Activated T-cell treated with anti-CD3 and anti-CD28 coated beads, Interleukin-2, amount 50 U/mL, for 48 hours (primary cell): ENCODE measurements around the gene AKR7A2.
A peak's percentile ranks its signal among the peaks of the same experiment; 100 is the strongest.
"Not testable (repeated sequence)": the region's sequence is repeated elsewhere in the genome, so short reads cannot be mapped to it uniquely, and the experiment has no call there.

Source experiments
- DNase-seq, 2 experiments: peaks; one replicate each; pipeline ENCODE4 v3.0.0-alpha.2; 2020

AKR7A2 gene

DNA sequence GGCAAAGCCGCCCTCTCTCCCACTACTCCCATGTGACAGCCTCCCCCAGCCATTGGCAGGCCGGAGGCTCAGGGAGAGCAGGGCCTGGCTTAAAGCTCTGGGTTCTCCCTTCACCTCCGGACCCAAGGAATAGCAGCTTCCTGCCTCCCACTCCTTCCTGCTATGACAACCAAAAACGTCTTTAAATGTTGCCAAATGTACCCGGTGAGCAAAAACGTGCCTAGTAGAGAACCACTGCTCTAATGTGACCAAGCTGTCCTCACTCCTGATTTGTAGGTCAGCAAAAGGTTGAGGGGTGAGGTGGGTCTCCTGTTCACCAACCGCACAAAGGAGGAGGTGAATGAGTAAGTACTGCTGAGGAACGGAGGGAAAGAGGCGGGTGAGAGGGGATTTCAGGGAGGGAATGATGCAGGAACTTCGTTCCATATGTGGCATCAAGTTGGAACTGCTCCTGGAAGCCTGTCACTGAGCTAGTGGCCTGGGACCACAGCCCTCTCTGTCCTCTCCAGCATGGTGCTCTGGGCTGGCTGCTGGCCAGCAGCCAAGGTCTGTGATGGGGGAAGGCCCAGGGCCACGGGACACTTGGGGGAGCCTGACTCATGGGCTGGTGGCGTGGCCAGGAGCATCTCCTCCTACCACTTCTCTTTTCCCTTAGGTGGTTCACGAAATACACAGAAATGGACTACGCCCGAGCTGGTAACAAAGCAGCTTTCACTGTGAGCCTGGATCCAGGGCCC lies 54.6 kb downstream of the AKR7A2 start:
- peak; percentile 48 to 59 for DNase-seq

DNA sequence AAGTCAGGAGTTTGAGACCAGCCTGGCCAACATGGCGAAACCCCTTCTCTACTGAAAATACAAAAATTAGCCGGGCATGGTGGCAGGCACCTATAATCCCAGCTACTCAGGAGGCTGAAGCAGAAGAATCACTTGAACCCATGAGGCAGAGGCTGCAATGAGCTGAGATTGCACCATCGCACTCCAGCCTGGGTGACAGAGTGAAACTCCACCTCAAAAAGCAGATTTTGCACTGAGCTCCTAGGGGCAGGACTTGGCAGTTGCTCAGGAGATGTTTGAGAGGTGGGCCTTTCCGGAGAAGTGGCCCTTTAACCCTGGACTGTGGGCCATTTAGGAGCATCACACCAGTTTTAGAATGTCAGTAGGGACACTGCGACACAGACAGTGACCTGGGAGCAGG lies 55.6 kb downstream of the AKR7A2 start:
- DNase-seq: not testable (repeated sequence)

DNA sequence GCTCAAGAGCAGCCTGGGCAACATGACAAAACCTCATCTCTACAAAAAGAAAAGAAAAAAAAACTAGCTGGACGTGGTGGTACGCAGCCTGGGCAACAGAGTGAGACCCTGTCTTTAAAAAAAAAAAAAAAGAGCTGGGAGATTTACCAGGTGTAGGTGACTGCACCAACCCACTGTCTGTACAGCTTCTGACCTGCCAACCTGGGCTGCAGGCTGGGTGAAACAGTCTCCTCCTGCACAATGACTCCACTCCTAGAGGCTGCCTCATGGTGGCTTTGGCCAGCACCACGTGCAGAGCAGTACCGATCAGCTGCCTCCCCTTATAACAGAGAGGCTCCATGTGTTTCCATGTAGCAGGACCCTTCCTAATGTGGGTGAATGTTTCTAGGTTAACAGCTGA lies 56.7 kb downstream of the AKR7A2 start:
- DNase-seq: no peak

DNA sequence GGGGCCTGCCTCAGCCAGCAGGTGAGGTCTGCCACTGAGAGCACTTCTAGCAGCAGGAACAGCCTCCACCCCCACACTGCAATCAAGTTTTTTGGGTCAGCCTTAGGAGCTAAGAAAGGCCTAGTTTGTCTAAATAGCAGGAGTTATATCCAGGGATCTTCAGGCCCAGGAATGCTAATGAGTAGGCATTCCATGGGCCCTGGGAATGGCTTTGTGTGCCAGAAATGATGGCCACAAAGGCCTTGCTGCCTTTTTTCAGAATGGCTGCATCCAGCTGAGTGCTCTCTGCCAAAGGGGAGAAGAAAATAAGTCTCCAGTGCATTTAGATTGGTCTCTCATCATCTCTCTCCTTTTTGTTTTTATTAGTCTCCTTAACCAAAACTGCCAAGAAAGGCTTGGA lies 57.5 kb downstream of the AKR7A2 start:
- DNase-seq: no peak
